SH-SY5Y (cell line): ENCODE results near the gene NEIL1.

Experiments used
- GATA2 ChIP-seq: IDR thresholded peaks from 2 replicates; pipeline ENCODE4 v1.6.1; 2011; ENCODE audit warnings: mild to moderate bottlenecking, low read depth, low read length
- GATA3 ChIP-seq: IDR thresholded peaks from 2 replicates; pipeline ENCODE4 v1.6.1; 2011; ENCODE audit warnings: low read depth, mild to moderate bottlenecking, low read length, moderate library complexity

Gene NEIL1

GRCh38 chr15:75335705-75336355 lies 11.0 kb upstream of the NEIL1 start, which contains the start of gene COMMD4:
TSS of gene COMMD4 (plus strand) at chr15:75336063. CDS start at chr15:75336090, 27 bp downstream.
- no peak for TF ChIP-seq GATA3
- no peak for TF ChIP-seq GATA2

- no peak for TF ChIP-seq GATA2
- TF ChIP-seq GATA3, result no peak
Measured at GRCh38 chr15:75338661-75339240, 8.1 kb upstream of the NEIL1 start.

DNA sequence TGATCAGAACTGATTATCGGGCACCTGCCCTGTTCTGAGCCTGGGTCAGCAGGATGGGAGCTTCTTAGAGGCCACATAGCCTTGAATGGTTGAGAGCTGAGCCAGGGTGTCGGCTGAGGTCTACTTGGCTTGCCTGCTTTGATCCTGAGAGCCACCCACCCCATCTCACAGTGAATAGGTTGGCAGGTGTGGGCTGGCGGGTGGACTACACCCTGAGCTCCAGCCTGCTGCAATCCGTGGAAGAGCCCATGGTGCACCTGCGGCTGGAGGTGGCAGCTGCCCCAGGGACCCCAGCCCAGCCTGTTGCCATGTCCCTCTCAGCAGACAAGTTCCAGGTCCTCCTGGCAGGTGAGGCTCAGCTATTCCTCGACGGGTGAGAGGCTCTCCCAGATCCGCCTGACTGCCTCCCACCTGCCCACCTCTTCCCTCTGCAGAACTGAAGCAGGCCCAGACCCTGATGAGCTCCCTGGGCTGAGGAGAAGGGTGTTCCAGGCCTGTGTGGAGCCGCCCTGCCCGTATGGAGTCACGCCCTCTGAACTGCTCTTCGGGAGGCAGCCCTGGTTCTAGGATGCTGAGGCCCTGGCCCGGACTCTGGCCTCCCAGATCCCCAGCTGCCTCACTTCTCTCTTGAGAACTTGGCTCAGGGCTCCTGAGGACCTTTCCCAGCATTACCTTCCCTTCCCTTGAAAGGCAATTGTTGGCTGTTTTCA lies 7.2 kb upstream of the NEIL1 start:
- no peak for TF ChIP-seq GATA2
- no peak for TF ChIP-seq GATA3

DNA sequence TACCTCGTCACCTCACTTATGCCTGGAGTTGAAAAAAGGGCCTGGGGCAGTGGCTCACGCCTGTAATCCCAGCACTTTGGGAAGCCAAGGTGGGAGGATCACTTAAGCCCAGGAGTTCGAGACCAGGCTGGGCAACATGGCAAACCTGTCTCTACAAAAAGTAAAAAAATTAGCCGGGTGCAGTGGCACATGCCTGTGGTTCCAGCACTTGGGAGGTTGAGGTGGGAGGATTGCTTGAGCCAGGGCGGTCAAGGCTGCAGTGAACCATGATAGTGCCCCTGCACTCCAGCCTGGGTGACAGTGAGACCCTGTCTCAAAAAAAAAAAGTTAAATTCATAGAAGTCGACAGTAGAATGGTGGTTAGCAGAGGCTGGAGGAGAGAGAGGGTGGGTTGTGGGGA lies 4.6 kb upstream of the NEIL1 start:
- TF ChIP-seq GATA3, result no peak
- TF ChIP-seq GATA2, result no peak

- TF ChIP-seq GATA3 (no peak), GATA2 (no peak)
Measured at GRCh38 chr15:75347222-75348033, 589 bp downstream of the NEIL1 start.

GRCh38 chr15:75348034-75348561 lies 1.3 kb downstream of the NEIL1 start:
- TF ChIP-seq GATA3, result no peak
- no peak for TF ChIP-seq GATA2

GRCh38 chr15:75348562-75349350 lies 1.9 kb downstream of the NEIL1 start:
- no peak for TF ChIP-seq GATA2
- TF ChIP-seq GATA3, result no peak

DNA sequence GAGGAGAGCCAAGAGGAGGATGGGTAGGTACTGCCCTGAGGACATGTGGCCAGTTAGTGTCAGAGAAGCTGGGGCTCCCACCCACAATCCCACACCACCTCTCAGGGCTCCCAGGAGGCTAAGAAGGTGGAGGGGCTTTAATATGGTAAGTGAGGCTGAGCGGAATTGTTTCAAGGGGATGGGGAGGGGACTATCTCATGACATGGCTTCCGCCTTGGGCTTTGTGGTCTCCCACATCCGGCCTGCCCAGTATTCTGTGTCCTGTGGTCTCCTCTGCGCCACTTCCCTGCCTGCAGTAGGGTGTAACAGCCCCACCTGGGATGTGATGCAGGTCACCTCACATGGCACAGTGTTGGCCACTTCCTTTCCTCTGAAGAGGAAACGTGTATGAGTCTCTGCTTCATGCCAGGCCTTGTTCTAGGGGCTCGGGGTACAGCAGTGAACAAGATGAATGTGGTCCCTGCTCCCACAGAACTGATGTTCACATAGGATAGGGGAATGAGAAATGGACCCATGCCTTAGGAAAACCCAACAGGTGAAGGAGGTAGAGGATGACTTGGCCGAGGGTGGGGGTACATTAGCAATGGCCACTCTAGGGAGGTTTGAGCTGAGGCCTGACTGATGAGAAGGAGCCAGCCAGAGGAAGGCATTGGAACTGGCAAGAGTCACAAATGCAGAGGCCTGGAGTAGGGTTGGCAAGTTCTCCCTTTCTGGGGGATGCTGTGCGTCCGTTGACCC lies 3.2 kb downstream of the NEIL1 start:
- no peak for TF ChIP-seq GATA2
- no peak for TF ChIP-seq GATA3

GRCh38 chr15:75350601-75351361 lies 3.9 kb downstream of the NEIL1 start:
- TF ChIP-seq GATA2 (no peak), GATA3 (no peak)

- TF ChIP-seq GATA2 (no peak), GATA3 (no peak)
Measured at GRCh38 chr15:75352186-75353080, 5.6 kb downstream of the NEIL1 start.

DNA sequence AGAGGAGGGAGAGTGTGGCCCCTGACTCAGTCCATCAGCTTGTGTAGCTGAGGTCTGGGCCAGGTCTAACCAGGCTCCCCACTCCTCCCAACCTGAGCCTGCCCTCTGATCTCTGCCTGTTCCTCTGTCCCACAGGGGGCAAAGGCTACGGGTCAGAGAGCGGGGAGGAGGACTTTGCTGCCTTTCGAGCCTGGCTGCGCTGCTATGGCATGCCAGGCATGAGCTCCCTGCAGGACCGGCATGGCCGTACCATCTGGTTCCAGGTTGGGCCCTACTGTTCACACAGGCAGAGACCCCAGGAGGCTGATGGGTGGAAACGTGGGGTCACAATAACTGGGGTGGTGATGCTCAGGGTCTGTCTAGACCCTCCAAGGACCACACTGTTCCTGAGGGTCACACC lies 6.8 kb downstream of the NEIL1 start:
- TF ChIP-seq GATA3, result no peak
- no peak for TF ChIP-seq GATA2

DNA sequence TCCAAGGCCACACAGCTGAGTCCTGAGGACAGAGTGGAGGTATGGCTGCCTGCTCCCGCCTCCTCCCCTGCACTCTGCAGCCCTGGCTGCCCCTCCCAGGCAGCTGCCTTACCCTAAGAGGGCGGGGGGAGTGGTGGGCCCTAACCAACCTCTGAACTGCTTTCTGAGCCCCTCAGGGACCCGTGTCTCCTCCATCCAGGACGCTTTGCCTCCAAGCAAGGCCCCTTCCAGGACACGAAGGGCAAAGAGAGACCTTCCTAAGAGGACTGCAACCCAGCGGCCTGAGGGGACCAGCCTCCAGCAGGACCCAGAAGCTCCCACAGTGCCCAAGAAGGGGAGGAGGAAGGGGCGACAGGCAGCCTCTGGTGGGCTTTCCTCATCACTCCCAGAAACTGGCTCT lies 7.6 kb downstream of the NEIL1 start:
- TF ChIP-seq GATA2 (no peak), GATA3 (no peak)
